Activated naive CD8-positive, alpha-beta T cell treated with anti-CD3 and anti-CD28 coated beads, Interleukin-2, amount 10 ng/mL, durations not matched to agents 7 days and 5 days (primary cell): ENCODE results near the gene PAGR1. TPM values are rescaled to one million over a fixed set of nuclear protein-coding genes. Genes with fewer than 3 reads are reported as not detected.
"Not testable (repeated sequence)": the region's sequence is repeated elsewhere in the genome, so short reads cannot be mapped to it uniquely, and the experiment has no call there.

ENCODE experiments used
- ATAC-seq: fragments of 150-1000 bp; cut with Tn5 transposase; one replicate; pipeline ENCODE4 v1.10.0; 2021; ENCODE audit warnings: low read depth, moderate library complexity
- POLR2A ChIA-PET: fragments of 350-600 bp; sonication (Branson Sonifier 250); formaldehyde crosslinking; loops from one replicate; lab custom pipeline; 2021; ENCODE audit warnings: antibody characterized with exemption; lab: Charles Lee
- DNase-seq: peaks from one replicate; pipeline ENCODE4 v3.0.0; 2021
- H3K27ac Mint-ChIP-seq: one replicate; pipeline ENCODE4 v1.8.0; 2022; ENCODE audit warnings: mild to moderate bottlenecking, mixed read lengths
- H3K27me3 Mint-ChIP-seq: one replicate; pipeline ENCODE4 v1.8.0; 2022; ENCODE audit warnings: mild to moderate bottlenecking, moderate library complexity, mixed read lengths
- H3K36me3 Mint-ChIP-seq: one replicate; pipeline ENCODE4 v1.8.0; 2021; ENCODE audit warnings: mild to moderate bottlenecking, mixed read lengths
- H3K4me1 Mint-ChIP-seq: one replicate; pipeline ENCODE4 v1.8.0; 2021; ENCODE audit warnings: mixed read lengths
- H3K4me3 Mint-ChIP-seq: one replicate; pipeline ENCODE4 v1.8.0; 2022; ENCODE audit warnings: mild to moderate bottlenecking, moderate library complexity, mixed read lengths
- H3K9me3 Mint-ChIP-seq: one replicate; pipeline ENCODE4 v1.8.0; 2021; ENCODE audit warnings: mixed read lengths
- total RNA-seq, 2 experiments: library from RNA; stranded (reverse); gene quantifications; one replicate each; pipeline ENCODE4 v1.2.3, GENCODE V29; 2021

Gene PAGR1
- total RNA-seq, 2 experiments from 2014 or later, result 29.8 to 34.3 TPM

GRCh38 chr16:29784157-29784556 lies 31.8 kb upstream of the PAGR1 start:
- Mint-ChIP-seq H3K27me3 (no peaks in the 10 kb centered on the region), H3K36me3 (no peaks in the 10 kb centered on the region), H3K4me1 (peaks cover 19% of the 10 kb centered on the region), H3K9me3 (no peaks in the 10 kb centered on the region), H3K27ac (peak overlapping the region; percentile 37), H3K4me3 (peak overlapping the region; percentile 22)
- DNase-seq (no peak), ATAC-seq (no peak)
- POLR2A ChIA-PET, result interaction anchor here (0.5 to 1.7 kb wide), 9 partner anchors 18 to 187 kb away, joined by 3 to 7 read pairs (median 4); partner anchors contain the start of gene C16orf54

DNA sequence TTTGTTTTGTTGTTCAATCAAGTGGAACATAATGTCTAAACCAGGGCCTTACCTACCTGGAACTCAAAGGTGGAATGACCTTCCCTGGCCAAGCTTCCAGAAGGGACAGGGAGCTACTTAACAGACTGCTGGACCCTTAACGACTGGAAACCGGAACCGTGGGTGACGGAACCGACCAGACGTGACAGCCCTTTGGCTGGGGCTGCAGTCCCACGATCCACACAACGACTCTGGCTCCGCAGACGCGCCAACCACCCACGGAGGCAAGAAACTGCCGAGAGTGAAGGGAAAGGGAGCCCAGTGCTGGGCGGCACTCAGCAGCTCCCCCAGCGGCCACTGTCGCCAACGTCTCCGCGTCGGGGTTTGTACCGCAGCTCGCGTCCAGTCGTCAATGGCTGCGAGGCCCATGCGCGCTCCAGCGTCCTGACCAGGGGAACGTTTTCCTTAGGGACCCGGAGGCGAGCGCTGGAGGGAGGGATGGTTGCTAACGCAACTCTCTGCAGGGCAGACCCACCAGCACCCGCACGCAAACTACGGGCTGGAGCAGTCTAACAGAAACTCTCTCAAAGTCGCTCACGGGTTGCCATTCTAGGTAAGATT lies 31.0 kb upstream of the PAGR1 start:
- peak overlapping the region; percentile 67 for H3K4me3 Mint-ChIP-seq
- H3K4me1 Mint-ChIP-seq, result peaks cover 21% of the 10 kb centered on the region
- no peaks in the 10 kb centered on the region for H3K36me3 Mint-ChIP-seq

DNA sequence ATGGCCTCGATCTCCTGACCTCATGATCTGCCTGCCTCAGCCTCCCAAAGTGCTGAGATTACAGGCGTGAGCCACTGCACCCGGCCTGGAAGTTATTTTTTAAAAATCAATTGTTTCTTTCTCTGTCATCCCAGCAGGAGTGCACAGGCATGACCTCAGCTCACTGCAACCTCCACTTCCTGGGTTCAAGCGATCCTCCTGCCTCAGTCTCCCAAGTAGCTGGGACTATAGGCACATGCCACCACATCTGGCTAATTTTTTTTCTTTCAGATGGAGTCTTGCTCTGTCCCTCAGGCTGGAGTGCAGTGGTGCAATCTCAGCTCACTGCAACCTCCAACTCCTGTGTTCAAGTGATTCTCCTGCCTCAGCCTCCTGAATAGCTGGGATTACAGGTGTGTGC lies 28.8 kb upstream of the PAGR1 start:
- not testable (repeated sequence) for H3K27me3 Mint-ChIP-seq, H3K4me3 Mint-ChIP-seq, ATAC-seq, H3K27ac Mint-ChIP-seq, H3K9me3 Mint-ChIP-seq, DNase-seq, H3K36me3 Mint-ChIP-seq
- POLR2A ChIA-PET, result interaction anchor here (1.1 kb wide), 1 partner anchor 41 kb away, joined by 4 read pairs; the partner anchor contains the start of gene C16orf54
- H3K4me1 Mint-ChIP-seq, result peaks cover 24% of the 10 kb centered on the region

More for the DNA sequence above, 31.0 kb upstream of the PAGR1 start:
- Mint-ChIP-seq H3K9me3 (no peaks in the 10 kb centered on the region), H3K27ac (peak overlapping the region; percentile 30), H3K27me3 (no peaks in the 10 kb centered on the region)
- POLR2A ChIA-PET, result interaction anchor here (0.5 to 1.7 kb wide), 10 partner anchors 17 to 186 kb away, joined by 3 to 7 read pairs (median 4); partner anchors contain the start of gene C16orf54
- ATAC-seq (peak; percentile 93), DNase-seq (peak; percentile 82)

GRCh38 chr16:29789775-29790182 lies 26.2 kb upstream of the PAGR1 start:
- Mint-ChIP-seq H3K27me3 (no peaks in the 10 kb centered on the region), H3K4me1 (peaks cover 35% of the 10 kb centered on the region), H3K27ac (peak overlapping the region; percentile 98), H3K9me3 (no peaks in the 10 kb centered on the region), H3K36me3 (peaks cover 23% of the 10 kb centered on the region), H3K4me3 (peak overlapping the region; percentile 99)
- DNase-seq, result no peak
- ATAC-seq, result no peak
- POLR2A ChIA-PET, result interaction anchor here (0.5 to 9.3 kb wide), 28 partner anchors 15 to 396 kb away, joined by 3 to 165 read pairs (median 4); partner anchors contain the start of genes C16orf54, HIRIP3, MAZ and MVP

GRCh38 chr16:29790183-29790948 lies 25.6 kb upstream of the PAGR1 start, which contains the start of gene KIF22:
Gene KIF22, plus strand, starts transcription at chr16:29790751. Its CDS starts 9 bp downstream, at chr16:29790760.
- ATAC-seq (peak; percentile 97), DNase-seq (peak; percentile 100)
- peaks cover 33% of the 10 kb centered on the region for H3K4me1 Mint-ChIP-seq
- peak within 1 kb of the TSS; percentile 98 for H3K27ac Mint-ChIP-seq
- no peaks in the 10 kb centered on the region for H3K9me3 Mint-ChIP-seq
- H3K36me3 Mint-ChIP-seq, result peaks cover 26% of the 10 kb centered on the region
- POLR2A ChIA-PET, result interaction anchor here (0.5 to 9.3 kb wide), 30 partner anchors 10 to 395 kb away, joined by 3 to 165 read pairs (median 4); partner anchors contain the start of genes C16orf54, HIRIP3, MAZ and MVP
- H3K4me3 Mint-ChIP-seq, result peak within 1 kb of the TSS; percentile 99
- no peaks in the 10 kb centered on the region for H3K27me3 Mint-ChIP-seq

DNA sequence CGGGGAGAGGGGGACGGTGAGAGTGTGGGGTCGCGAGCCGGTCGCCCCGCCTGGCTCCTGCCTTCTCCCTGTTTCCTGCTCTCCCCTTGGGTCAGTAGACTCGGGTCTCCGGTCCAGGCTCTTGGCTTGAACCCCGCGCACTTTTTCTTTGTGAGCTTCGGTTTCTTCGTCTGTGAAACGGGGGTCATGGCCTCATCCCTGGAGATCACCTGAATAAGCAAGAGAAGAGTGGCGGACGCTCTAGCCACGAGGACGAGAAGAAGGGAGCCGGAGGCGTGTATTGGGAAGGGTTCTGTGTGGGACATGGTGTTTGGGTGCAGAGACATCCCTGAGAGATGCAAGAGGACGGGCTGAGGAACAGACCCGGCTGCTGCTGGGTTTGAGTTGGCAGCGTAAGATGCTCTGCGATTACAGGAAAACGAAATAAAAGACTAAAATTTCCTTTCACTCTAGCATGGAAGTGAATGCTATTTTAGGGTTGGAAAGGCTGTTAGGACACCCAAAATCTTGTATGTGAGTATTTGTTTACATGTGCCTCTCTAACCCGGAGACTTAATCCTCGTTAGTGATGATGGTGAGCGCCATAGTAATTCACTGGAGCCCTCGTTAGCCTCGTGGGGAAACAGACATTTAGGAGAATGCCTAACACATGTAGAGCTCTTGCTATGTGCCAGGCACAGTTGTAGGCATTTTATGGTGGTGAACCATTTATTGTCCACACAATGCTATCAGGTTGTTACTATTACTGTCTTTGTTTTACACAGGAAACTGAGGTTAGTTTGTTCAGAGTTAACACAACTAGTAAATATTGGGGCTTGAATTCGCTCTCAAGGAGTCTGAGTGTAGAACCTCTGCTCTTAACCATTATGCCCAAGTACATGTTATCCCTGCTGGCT lies 24.8 kb upstream of the PAGR1 start:
- Mint-ChIP-seq H3K4me3 (peak overlapping the region; percentile 99), H3K9me3 (no peaks in the 10 kb centered on the region), H3K27ac (peak overlapping the region; percentile 98), H3K36me3 (peaks cover 26% of the 10 kb centered on the region), H3K4me1 (peaks cover 31% of the 10 kb centered on the region), H3K27me3 (no peaks in the 10 kb centered on the region)
- POLR2A ChIA-PET, result interaction anchor here (0.8 to 9.3 kb wide), 19 partner anchors 11 to 204 kb away, joined by 3 to 165 read pairs (median 7); partner anchors contain the start of genes C16orf54, HIRIP3, MAZ and MVP
- no peak for ATAC-seq
- no peak for DNase-seq

- POLR2A ChIA-PET, result interaction anchor here (2.1 to 9.3 kb wide), 5 partner anchors 13 to 56 kb away, joined by 10 to 165 read pairs (median 19); partner anchors contain the start of genes C16orf54, MAZ, MVP and PAGR1
- no peaks in the 10 kb centered on the region for H3K27me3 Mint-ChIP-seq
- peaks cover 33% of the 10 kb centered on the region for H3K36me3 Mint-ChIP-seq
- H3K27ac Mint-ChIP-seq, result peak overlapping the region; percentile 98
- H3K4me1 Mint-ChIP-seq, result peaks cover 31% of the 10 kb centered on the region
- ATAC-seq (no peak), DNase-seq (no peak)
- H3K4me3 Mint-ChIP-seq, result peak overlapping the region; percentile 99
- no peaks in the 10 kb centered on the region for H3K9me3 Mint-ChIP-seq
These were observed 23.8 kb upstream of the PAGR1 start for GRCh38 chr16:29791845-29792807.

GRCh38 chr16:29793153-29793552 lies 22.8 kb upstream of the PAGR1 start:
- Mint-ChIP-seq H3K4me3 (peak overlapping the region; percentile 99), H3K27ac (peak overlapping the region; percentile 77), H3K36me3 (peaks cover 39% of the 10 kb centered on the region), H3K4me1 (peaks cover 31% of the 10 kb centered on the region)
- ATAC-seq, H3K27me3 Mint-ChIP-seq, DNase-seq, H3K9me3 Mint-ChIP-seq: not testable (repeated sequence)
- POLR2A ChIA-PET, result interaction anchor here (9.3 kb wide), 1 partner anchor 12 kb away, joined by 165 read pairs; the partner anchor contains the start of gene MAZ

DNA sequence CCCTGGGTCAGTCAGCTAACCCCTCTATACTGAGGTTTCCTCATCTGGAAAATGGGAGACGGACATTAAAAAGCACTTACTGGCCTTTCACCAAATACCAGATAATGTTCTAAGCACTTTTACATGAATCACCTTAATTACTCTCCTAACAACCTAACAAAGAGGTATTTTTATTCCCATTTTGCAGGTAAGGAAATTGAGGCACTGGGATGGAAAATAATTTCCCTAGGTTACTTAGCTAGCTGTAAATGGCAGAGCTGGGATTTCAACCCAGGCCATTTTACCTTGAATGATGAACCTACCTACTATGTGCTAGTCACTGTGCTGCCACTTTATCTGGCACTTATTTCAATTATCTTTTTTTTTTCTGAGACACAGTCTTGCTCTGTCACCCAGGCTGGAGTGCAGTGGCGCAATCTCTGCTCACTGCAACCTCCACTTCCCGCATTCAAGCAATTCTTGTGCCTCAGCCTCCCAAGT lies 21.7 kb upstream of the PAGR1 start:
- Mint-ChIP-seq H3K36me3 (peaks cover 41% of the 10 kb centered on the region), H3K27me3 (no peaks in the 10 kb centered on the region), H3K4me1 (peaks cover 29% of the 10 kb centered on the region), H3K4me3 (no peak overlapping the region), H3K27ac (no peak overlapping the region), H3K9me3 (no peaks in the 10 kb centered on the region)
- POLR2A ChIA-PET, result interaction anchor here (0.9 to 9.3 kb wide), 3 partner anchors 11 to 55 kb away, joined by 3 to 165 read pairs (median 3); partner anchors contain the start of gene MAZ
- DNase-seq (no peak), ATAC-seq (no peak)

- no peak overlapping the region for H3K4me3 Mint-ChIP-seq
- peaks cover 33% of the 10 kb centered on the region for H3K36me3 Mint-ChIP-seq
- no peaks in the 10 kb centered on the region for H3K27me3 Mint-ChIP-seq
- POLR2A ChIA-PET, result interaction anchor here (0.8 to 8.7 kb wide), 4 partner anchors 9 to 102 kb away, joined by 4 to 165 read pairs (median 6); partner anchors contain the start of gene KIF22
- H3K27ac Mint-ChIP-seq, result peak overlapping the region; percentile 68
- no peak for ATAC-seq
- H3K4me1 Mint-ChIP-seq, result peaks cover 14% of the 10 kb centered on the region
- no peaks in the 10 kb centered on the region for H3K9me3 Mint-ChIP-seq
- no peak for DNase-seq
These were observed 13.5 kb upstream of the PAGR1 start for GRCh38 chr16:29802416-29802935.

DNA sequence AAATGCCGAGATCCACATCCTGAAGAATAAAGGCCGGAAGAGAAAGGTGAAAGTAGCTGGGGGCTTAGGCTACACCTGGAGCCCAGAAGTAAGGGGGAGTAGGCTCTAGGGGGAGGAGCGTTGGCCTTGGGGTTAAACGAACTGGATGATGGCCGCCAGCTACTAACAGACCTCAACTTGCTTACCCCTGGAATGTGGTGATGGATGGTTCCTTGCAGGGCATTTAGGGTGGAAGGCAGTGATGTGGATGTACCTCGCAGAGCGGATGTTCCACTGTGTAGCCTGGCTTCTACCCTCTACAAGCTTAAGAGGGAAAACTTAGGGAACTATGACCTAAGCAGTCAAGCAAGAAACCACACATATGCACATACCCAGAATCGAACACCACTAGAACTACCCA lies 11.9 kb upstream of the PAGR1 start:
- Mint-ChIP-seq H3K36me3 (peaks cover 40% of the 10 kb centered on the region), H3K4me3 (peak overlapping the region; percentile 100), H3K27me3 (no peaks in the 10 kb centered on the region), H3K9me3 (no peaks in the 10 kb centered on the region), H3K27ac (peak overlapping the region; percentile 96), H3K4me1 (peaks cover 22% of the 10 kb centered on the region)
- POLR2A ChIA-PET, result interaction anchor here (0.6 to 8.7 kb wide), 14 partner anchors 9 to 166 kb away, joined by 3 to 165 read pairs (median 4); partner anchors contain the start of genes C16orf54, KIF22, PAGR1 and TMEM219
- no peak for ATAC-seq
- DNase-seq, result no peak
